Mammary epithelial cell (primary cell): ENCODE measurements around the gene CCDC107.

Experiments used
- CTCF ChIP-seq, 2 donors: IDR thresholded peaks in 1 of 2; conservative IDR thresholded peaks in 1 of 2; 2 replicates each; pipeline ENCODE4 v1.5.1; 2011 to 2012; ENCODE audit warnings: inconsistent platforms in 2 of 2, low read length in 2 of 2, mild to moderate bottlenecking in 2 of 2, control low read depth in 1 of 2, low read depth in 1 of 2; ENCODE audit not compliant: insufficient read depth in 1 of 2; ENCODE audit errors: extremely low read depth in 1 of 2
- EZH2 ChIP-seq: IDR thresholded peaks from 2 replicates; pipeline ENCODE4 v1.6.1; 2012; ENCODE audit warnings: low read length, inconsistent platforms, borderline replicate concordance

GRCh38 chr9:35686222-35687203, 28.4 kb downstream of the CCDC107 start:
- TF ChIP-seq CTCF (conservative IDR thresholded peaks at IDR 0.05 in 1 of 2, IDR thresholded peaks at IDR 0.05 in 1 of 2; ENCODE audit: extremely low read depth in 1 of 2, insufficient read depth in 1 of 2, low read depth in 1 of 2, low read length in 2 of 2) (no peak), EZH2 (no peak)
